ENCODE measurements around the gene RIN3. TPM values are rescaled to one million over a fixed set of nuclear protein-coding genes. Genes with fewer than 3 reads are reported as not detected.

Gene RIN3, protein sequence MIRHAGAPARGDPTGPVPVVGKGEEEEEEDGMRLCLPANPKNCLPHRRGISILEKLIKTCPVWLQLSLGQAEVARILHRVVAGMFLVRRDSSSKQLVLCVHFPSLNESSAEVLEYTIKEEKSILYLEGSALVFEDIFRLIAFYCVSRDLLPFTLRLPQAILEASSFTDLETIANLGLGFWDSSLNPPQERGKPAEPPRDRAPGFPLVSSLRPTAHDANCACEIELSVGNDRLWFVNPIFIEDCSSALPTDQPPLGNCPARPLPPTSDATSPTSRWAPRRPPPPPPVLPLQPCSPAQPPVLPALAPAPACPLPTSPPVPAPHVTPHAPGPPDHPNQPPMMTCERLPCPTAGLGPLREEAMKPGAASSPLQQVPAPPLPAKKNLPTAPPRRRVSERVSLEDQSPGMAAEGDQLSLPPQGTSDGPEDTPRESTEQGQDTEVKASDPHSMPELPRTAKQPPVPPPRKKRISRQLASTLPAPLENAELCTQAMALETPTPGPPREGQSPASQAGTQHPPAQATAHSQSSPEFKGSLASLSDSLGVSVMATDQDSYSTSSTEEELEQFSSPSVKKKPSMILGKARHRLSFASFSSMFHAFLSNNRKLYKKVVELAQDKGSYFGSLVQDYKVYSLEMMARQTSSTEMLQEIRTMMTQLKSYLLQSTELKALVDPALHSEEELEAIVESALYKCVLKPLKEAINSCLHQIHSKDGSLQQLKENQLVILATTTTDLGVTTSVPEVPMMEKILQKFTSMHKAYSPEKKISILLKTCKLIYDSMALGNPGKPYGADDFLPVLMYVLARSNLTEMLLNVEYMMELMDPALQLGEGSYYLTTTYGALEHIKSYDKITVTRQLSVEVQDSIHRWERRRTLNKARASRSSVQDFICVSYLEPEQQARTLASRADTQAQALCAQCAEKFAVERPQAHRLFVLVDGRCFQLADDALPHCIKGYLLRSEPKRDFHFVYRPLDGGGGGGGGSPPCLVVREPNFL
- 10 to 100 TPM; 10.7 to 19.7 (median 12.1) TPM for total RNA-seq

- Histone ChIP-seq H3K27me3 (no peaks in the 10 kb centered on the region), H3K4me1 (peaks cover 0 to 10% of the 10 kb centered on the region in 2 donors), H3K4me3 (peak within 1 kb of the TSS; percentile 81 to 97 (median 83)), H3K36me3 (no peaks in the 10 kb centered on the region), H3K9me3 (no peaks in the 10 kb centered on the region), H3K27ac (peak within 1 kb of the TSS; percentile 84 to 91)
- TF ChIP-seq CTCF (IDR thresholded peaks at IDR 0.05) (no peak), POLR2A (IDR thresholded peaks at IDR 0.05) (no peak), POLR2AphosphoS5 (IDR thresholded peaks at IDR 0.05) (no peak)
- intact Hi-C loops (cut with DNase I; ENCODE audit: low total_unique reads): no loop called here
- no peak for DNase-seq (ENCODE audit: low spot score in 2 of 2)
Measured at GRCh38 chr14:92513204-92513965, at the start of gene RIN3. Gene RIN3, plus strand, starts transcription at chr14:92513781. Its CDS starts 152 bp downstream, at chr14:92513933.

DNA sequence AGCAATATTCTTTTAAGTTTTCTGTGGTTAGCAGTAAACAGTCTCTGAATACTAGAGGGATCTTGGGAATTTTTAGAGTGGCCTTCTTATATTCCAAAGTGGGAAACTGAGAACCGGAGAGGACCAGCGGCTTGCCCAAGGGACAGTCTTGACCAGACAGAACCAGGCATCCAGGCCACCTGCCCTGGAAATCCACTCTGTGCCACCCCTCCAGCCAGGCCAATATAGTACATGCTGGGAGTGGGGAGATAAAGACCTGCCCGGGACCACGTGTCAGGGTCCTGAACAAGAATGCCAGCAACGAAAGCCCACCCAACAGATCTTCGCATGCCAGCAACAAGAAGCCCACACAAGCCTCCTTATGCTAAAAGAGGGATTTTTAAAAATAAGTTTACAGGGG lies 49.4 kb upstream of the RIN3 start:
- H3K4me3 ChIP-seq: no peak overlapping the region
- DNase-seq (ENCODE audit: low spot score in 2 of 2): no peak
- TF ChIP-seq CTCF (IDR thresholded peaks at IDR 0.05) (no peak), POLR2AphosphoS5 (IDR thresholded peaks at IDR 0.05) (no peak), POLR2A (IDR thresholded peaks at IDR 0.05) (no peak)
- H3K4me1 ChIP-seq: no peaks in the 10 kb centered on the region
- intact Hi-C loops (cut with DNase I; ENCODE audit: low total_unique reads): no loop called here
- H3K27ac ChIP-seq: no peak overlapping the region
- H3K9me3 ChIP-seq: peaks cover 8 to 9% of the 10 kb centered on the region in 2 donors
- H3K36me3 ChIP-seq: no peaks in the 10 kb centered on the region
- no peaks in the 10 kb centered on the region for H3K27me3 ChIP-seq

- intact Hi-C loops (cut with DNase I; ENCODE audit: low total_unique reads): no loop called here
- Histone ChIP-seq H3K9me3 (peaks cover 9 to 11% of the 10 kb centered on the region in 2 donors), H3K4me3 (no peak overlapping the region), H3K27ac (no peak overlapping the region), H3K27me3 (no peaks in the 10 kb centered on the region), H3K4me1 (no peaks in the 10 kb centered on the region), H3K36me3 (no peaks in the 10 kb centered on the region)
- no peak for DNase-seq (ENCODE audit: low spot score in 2 of 2)
- TF ChIP-seq POLR2A (IDR thresholded peaks at IDR 0.05) (no peak), POLR2AphosphoS5 (IDR thresholded peaks at IDR 0.05) (no peak), CTCF (IDR thresholded peaks at IDR 0.05) (no peak)
Measured at GRCh38 chr14:92464716-92465115, 48.9 kb upstream of the RIN3 start.

DNA sequence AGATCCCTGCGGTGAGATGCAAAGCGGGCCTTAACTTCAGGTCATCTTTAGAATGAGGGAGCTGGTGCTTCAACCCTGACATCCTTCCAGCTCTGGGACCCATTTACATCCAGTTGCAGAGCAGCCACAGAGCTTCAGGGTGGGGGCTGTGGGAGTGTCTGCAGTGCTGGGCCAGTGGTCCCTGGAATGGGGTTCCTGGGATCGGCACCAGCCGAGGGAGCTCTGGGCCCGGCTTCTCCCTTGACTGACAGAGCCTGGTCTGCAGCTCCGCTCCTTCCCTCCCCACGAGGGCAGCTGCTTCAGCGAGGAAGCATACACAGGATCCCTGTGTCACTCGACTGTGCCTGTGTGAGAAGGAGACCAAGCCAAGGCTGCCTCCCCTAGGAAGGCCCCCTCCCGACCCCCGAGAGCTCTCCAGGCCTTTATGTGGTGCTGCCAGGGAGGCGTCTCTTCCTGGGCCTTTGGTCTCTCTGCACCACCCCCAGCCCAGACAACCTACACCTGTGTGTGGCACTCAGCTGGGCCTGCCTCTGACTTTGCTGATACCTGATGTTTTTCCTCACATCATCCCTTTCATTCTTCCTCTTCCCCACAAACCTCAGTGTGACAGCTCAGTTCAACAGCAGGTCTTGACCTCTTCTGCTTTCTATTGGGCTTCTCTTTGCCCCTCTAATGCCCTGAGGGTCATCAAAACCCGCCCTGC lies 48.1 kb upstream of the RIN3 start:
- no peak overlapping the region for H3K27ac ChIP-seq
- no peak for DNase-seq (ENCODE audit: low spot score in 2 of 2)
- H3K4me3 ChIP-seq: no peak overlapping the region
- intact Hi-C loops (cut with DNase I; ENCODE audit: low total_unique reads): no loop called here
- no peak for TF ChIP-seq POLR2A (IDR thresholded peaks at IDR 0.05)
- TF ChIP-seq POLR2AphosphoS5 (IDR thresholded peaks at IDR 0.05): no peak
- TF ChIP-seq CTCF (IDR thresholded peaks at IDR 0.05): no peak
- H3K9me3 ChIP-seq: peaks cover 9 to 12% of the 10 kb centered on the region in 2 donors
- H3K36me3 ChIP-seq: no peaks in the 10 kb centered on the region
- no peaks in the 10 kb centered on the region for H3K4me1 ChIP-seq
- H3K27me3 ChIP-seq: no peaks in the 10 kb centered on the region
